HepG2 (cell line): ENCODE data around the gene RAD1. TPM values are rescaled to one million over a fixed set of nuclear protein-coding genes. Genes with fewer than 3 reads are reported as not detected.

Experiments used
- AGO1 ChIP-seq: fragments of 200-400 bp; formaldehyde crosslinking; IDR thresholded peaks from 2 replicates; pipeline ENCODE4 v1.6.1; 2017; ENCODE audit warnings: mild to moderate bottlenecking, low read depth, low read length, moderate library complexity; ENCODE audit not compliant: poor library complexity, severe bottlenecking
- ATF3 ChIP-seq: sonication (generic); formaldehyde crosslinking; IDR thresholded peaks from 2 replicates; pipeline ENCODE4 v1.4.0; 2020; ENCODE audit warnings: missing genetic modification reagents
- BCLAF1 ChIP-seq: fragments of 450-650 bp; IDR thresholded peaks from 2 replicates; pipeline ENCODE4 v1.6.1; 2017; ENCODE audit warnings: mild to moderate bottlenecking
- CBX1 ChIP-seq: IDR thresholded peaks from one replicate; pipeline ENCODE4 v1.6.1; 2016; ENCODE audit warnings: antibody characterized with exemption, low read depth
- FOXC1 ChIP-seq: sonication (generic); formaldehyde crosslinking; IDR thresholded peaks from 2 replicates; pipeline ENCODE4 v1.8.0; 2022; ENCODE audit warnings: mild to moderate bottlenecking, missing genetic modification reagents, borderline replicate concordance
- KLF13 ChIP-seq: sonication (generic); formaldehyde crosslinking; IDR thresholded peaks from 2 replicates; pipeline ENCODE4 v1.4.0; 2020; ENCODE audit warnings: mild to moderate bottlenecking, missing genetic modification reagents
- MAFG ChIP-seq: sonication (generic); formaldehyde crosslinking; IDR thresholded peaks from 2 replicates; pipeline ENCODE4 v1.5.1; 2020; ENCODE audit warnings: mild to moderate bottlenecking, missing genetic modification reagents
- NPAS2 ChIP-seq: sonication (generic); formaldehyde crosslinking; IDR thresholded peaks from 2 replicates; pipeline ENCODE4 v1.8.0; 2022; ENCODE audit warnings: mild to moderate bottlenecking, missing genetic modification reagents, borderline replicate concordance
- NR0B2 ChIP-seq: sonication (generic); formaldehyde crosslinking; IDR thresholded peaks from 2 replicates; pipeline ENCODE4 v1.4.0; 2020; ENCODE audit warnings: mild to moderate bottlenecking, missing genetic modification reagents
- NR1H2 ChIP-seq: sonication (generic); formaldehyde crosslinking; IDR thresholded peaks from 2 replicates; pipeline ENCODE4 v1.8.1; 2022; ENCODE audit warnings: low read depth, missing genetic modification reagents, borderline replicate concordance
- RELA ChIP-seq: sonication (generic); formaldehyde crosslinking; IDR thresholded peaks from 2 replicates; pipeline ENCODE4 v1.4.0; 2020; ENCODE audit warnings: missing genetic modification reagents
- RFX5 ChIP-seq: IDR thresholded peaks from 2 replicates; pipeline ENCODE4 v1.6.1; 2011; ENCODE audit warnings: low read depth, low read length, improper control_type of control experiment
- TCF12 ChIP-seq, 2 experiments: fragments of 450-650 bp in 1 of 2; sonication (generic) in 1 of 2; formaldehyde crosslinking in 1 of 2; IDR thresholded peaks; 2 replicates each; pipeline versions ENCODE4 v1.6.1 to v1.8.0; 2017 to 2022; ENCODE audit warnings: antibody characterized with exemption in 1 of 2, mild to moderate bottlenecking in 1 of 2, missing genetic modification reagents in 1 of 2, moderate library complexity in 1 of 2
- XRCC5 ChIP-seq: fragments of 200-400 bp; formaldehyde crosslinking; optimal IDR thresholded peaks from 2 replicates; pipeline ENCODE3; 2017; ENCODE audit warnings: mild to moderate bottlenecking, low read length
- ZBTB21 ChIP-seq: sonication (generic); formaldehyde crosslinking; IDR thresholded peaks from 2 replicates; pipeline ENCODE4 v1.4.0; 2020; ENCODE audit warnings: missing genetic modification reagents
- ZFP1 ChIP-seq: IDR thresholded peaks from 2 replicates; pipeline ENCODE4 v1.6.1; 2016
- ZMAT3 ChIP-seq: sonication (generic); formaldehyde crosslinking; conservative IDR thresholded peaks from 2 replicates; pipeline ENCODE4 v1.7.0; 2021; ENCODE audit warnings: missing genetic modification reagents
- ZNF350 ChIP-seq: sonication (generic); formaldehyde crosslinking; IDR thresholded peaks from 2 replicates; pipeline ENCODE4 v1.4.0; 2020; ENCODE audit warnings: mild to moderate bottlenecking, low read depth, missing genetic modification reagents, borderline replicate concordance
- ZNF580 ChIP-seq: IDR thresholded peaks from 2 replicates; pipeline ENCODE4 v1.6.1; 2016; ENCODE audit warnings: low read depth, borderline replicate concordance
- ZNF850 ChIP-seq: sonication (generic); formaldehyde crosslinking; conservative IDR thresholded peaks from 2 replicates; pipeline ENCODE4 v1.9.0; 2021; ENCODE audit warnings: mild to moderate bottlenecking, missing genetic modification reagents
- ZNF883 ChIP-seq: sonication (generic); formaldehyde crosslinking; IDR thresholded peaks from 2 replicates; pipeline ENCODE4 v1.5.1; 2020; ENCODE audit warnings: mild to moderate bottlenecking, missing genetic modification reagents; ENCODE audit errors: not compliant biosample characterization
- polyA plus RNA-seq, 8 experiments: library from polyadenylated mRNA; depleted of rRNA in 3 of 8; stranded (reverse) in 7 of 8; unstranded in 1 of 8; fragments of >200 nt; fragmentation: Illumina TruSeq in 4 of 8; extraction: Trizol in 4 of 8; gene quantifications; 2 replicates each; pipeline versions ENCODE4 v1.2.1 to v1.2.3, GENCODE V29; 2011 to 2016; ENCODE audit warnings: low read depth in 4 of 8, missing spikeins in 1 of 8, mixed read lengths in 1 of 8; ENCODE audit not compliant: insufficient read depth in 1 of 8
- total RNA-seq, 5 experiments: library from RNA; depleted of rRNA; stranded (reverse); fragments of >200 nt; fragmentation: Illumina TruSeq; extraction: Trizol; gene quantifications; 2 replicates each; pipeline ENCODE4 v1.2.3, GENCODE V29; 2016; ENCODE audit warnings: low read depth in 1 of 5
- TF ChIP-seq, protein P1 (sequence below): sonication (generic); formaldehyde crosslinking; IDR thresholded peaks from 2 replicates; pipeline ENCODE4 v1.8.1; 2023; ENCODE audit warnings: mild to moderate bottlenecking, missing genetic modification reagents
- TF ChIP-seq, protein P2 (sequence below): sonication (generic); formaldehyde crosslinking; IDR thresholded peaks from 2 replicates; pipeline ENCODE4 v1.8.1; 2023; ENCODE audit warnings: missing genetic modification reagents, inconsistent platforms, borderline replicate concordance

The RAD1 gene
- total and polyA plus RNA-seq, 2 of the 13 experiments (the other 11 are each of a cell fraction or from before 2014, with no cell fraction given), result 14.7 to 39.1 TPM

DNA sequence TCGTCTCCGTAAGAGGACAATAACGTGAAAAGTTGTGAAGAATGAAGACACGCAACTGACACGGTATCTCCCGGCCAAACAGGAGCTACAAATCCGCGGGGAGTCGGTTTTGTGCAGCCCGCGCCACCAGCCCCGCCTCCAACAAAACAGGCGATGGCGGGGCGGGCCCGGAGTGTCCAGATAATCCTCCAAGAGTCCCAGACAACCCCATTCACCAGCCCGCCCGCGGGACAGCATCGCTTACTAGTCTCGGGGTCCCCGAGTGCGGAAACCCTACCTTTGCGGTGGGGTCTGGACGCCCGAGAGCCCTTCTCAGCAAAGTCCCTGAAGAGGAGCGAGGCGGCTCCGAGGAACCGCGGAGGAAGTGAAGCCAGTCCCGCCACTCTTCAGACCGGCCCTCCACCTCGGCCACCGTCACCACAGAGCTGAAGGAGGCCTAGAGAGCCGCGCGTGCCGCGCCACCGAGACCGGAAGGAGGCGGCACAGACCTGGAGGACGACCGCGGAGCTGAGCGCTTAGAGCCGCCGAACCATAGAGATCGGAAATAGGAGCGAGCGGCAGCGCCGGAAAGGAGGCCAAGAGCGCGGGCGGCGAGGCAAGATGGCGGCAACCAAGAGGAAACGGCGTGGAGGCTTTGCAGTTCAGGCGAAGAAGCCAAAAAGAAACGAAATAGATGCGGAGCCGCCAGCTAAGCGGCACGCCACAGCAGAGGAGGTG is at the start of gene RAD1, which contains the start of gene BRIX1 (continued):
- TF ChIP-seq KLF13 (no peak), TCF12 (IDR thresholded peaks at IDR 0.05) (no peak), TCF12 (CRISPR knock-in tag; IDR thresholded peaks at IDR 0.05) (peak; percentile 60; the same call in 1 of the 2 replicates), RELA (CRISPR knock-in tag) (0 out of 2 replicates have a peak, but pooled peaks have one; percentile 31), ATF3 (no peak), XRCC5 (peak; percentile 81), AGO1 (peak; percentile 73), ZNF580 (no peak; the same call in 1 of the 2 replicates), ZNF883 (CRISPR knock-in tag) (peak; percentile 71), RFX5 (no peak), ZMAT3 (CRISPR knock-in tag) (peak; percentile 40; the same call in 1 of the 2 replicates), NR1H2 (CRISPR knock-in tag) (no peak), MAFG (no peak), ZBTB21 (CRISPR knock-in tag) (no peak), NPAS2 (CRISPR knock-in tag) (no peak), FOXC1 (CRISPR knock-in tag) (peak; percentile 69), CBX1 (no peak), BCLAF1 (no peak), ZNF350 (CRISPR knock-in tag) (peak; percentile 95), ZNF850 (CRISPR knock-in tag) (no peak), NR0B2 (CRISPR knock-in tag) (peak; percentile 78; the same call in 1 of the 2 replicates), ZFP1 (0 out of 2 replicates have a peak, but pooled peaks have one; percentile 15)
- TF ChIP-seq, protein P1, sequence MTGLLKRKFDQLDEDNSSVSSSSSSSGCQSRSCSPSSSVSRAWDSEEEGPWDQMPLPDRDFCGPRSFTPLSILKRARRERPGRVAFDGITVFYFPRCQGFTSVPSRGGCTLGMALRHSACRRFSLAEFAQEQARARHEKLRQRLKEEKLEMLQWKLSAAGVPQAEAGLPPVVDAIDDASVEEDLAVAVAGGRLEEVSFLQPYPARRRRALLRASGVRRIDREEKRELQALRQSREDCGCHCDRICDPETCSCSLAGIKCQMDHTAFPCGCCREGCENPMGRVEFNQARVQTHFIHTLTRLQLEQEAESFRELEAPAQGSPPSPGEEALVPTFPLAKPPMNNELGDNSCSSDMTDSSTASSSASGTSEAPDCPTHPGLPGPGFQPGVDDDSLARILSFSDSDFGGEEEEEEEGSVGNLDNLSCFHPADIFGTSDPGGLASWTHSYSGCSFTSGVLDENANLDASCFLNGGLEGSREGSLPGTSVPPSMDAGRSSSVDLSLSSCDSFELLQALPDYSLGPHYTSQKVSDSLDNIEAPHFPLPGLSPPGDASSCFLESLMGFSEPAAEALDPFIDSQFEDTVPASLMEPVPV (CRISPR knock-in tag), result peak; percentile 62; the same call in 1 of the 2 replicates
- TF ChIP-seq, protein P2, sequence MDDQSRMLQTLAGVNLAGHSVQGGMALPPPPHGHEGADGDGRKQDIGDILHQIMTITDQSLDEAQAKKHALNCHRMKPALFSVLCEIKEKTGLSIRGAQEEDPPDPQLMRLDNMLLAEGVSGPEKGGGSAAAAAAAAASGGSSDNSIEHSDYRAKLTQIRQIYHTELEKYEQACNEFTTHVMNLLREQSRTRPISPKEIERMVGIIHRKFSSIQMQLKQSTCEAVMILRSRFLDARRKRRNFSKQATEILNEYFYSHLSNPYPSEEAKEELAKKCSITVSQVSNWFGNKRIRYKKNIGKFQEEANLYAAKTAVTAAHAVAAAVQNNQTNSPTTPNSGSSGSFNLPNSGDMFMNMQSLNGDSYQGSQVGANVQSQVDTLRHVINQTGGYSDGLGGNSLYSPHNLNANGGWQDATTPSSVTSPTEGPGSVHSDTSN (CRISPR knock-in tag), result no peak
